Neural crest cell (in vitro differentiated cells): ENCODE measurements around the gene PACC1. TPM values are rescaled to one million over a fixed set of nuclear protein-coding genes. Genes with fewer than 3 reads are reported as not detected.

ENCODE experiments used
- DNase-seq: peaks from one replicate; pipeline ENCODE4 v3.0.0; 2021; ENCODE audit warnings: low read depth, mixed read lengths, low spot score
- H3K27ac Mint-ChIP-seq: one replicate; pipeline ENCODE4 v1.8.0; 2021; ENCODE audit warnings: mild to moderate bottlenecking, mixed read lengths; ENCODE audit not compliant: unreplicated experiment
- H3K27me3 Mint-ChIP-seq: 2 replicates; pipeline ENCODE4 v1.8.0; 2021; ENCODE audit warnings: low read depth, mild to moderate bottlenecking, mixed read lengths
- H3K36me3 Mint-ChIP-seq: 2 replicates; pipeline ENCODE4 v1.8.0; 2021; ENCODE audit warnings: low read depth, mild to moderate bottlenecking, mixed read lengths
- H3K4me1 Mint-ChIP-seq: 2 replicates; pipeline ENCODE4 v1.8.0; 2021; ENCODE audit warnings: mixed read lengths
- H3K4me3 Mint-ChIP-seq: one replicate; pipeline ENCODE4 v1.8.0; 2021; ENCODE audit warnings: mild to moderate bottlenecking, mixed read lengths
- H3K9me3 Mint-ChIP-seq: 2 replicates; pipeline ENCODE4 v1.8.0; 2021; ENCODE audit warnings: mixed read lengths
- total RNA-seq: library from RNA; stranded (reverse); gene quantifications from 2 replicates; pipeline ENCODE4 v1.2.1, GENCODE V29; 2021
- TF ChIP-seq, protein P1 (sequence below): fragments of 200-600 bp; sonication (generic); conservative IDR thresholded peaks from 2 replicates; pipeline ENCODE4 v1.5.0; 2021; ENCODE audit warnings: antibody characterized with exemption, mild to moderate bottlenecking

The PACC1 gene
- total RNA-seq, 1 donor from 2014 or later = 28.3 TPM

DNA sequence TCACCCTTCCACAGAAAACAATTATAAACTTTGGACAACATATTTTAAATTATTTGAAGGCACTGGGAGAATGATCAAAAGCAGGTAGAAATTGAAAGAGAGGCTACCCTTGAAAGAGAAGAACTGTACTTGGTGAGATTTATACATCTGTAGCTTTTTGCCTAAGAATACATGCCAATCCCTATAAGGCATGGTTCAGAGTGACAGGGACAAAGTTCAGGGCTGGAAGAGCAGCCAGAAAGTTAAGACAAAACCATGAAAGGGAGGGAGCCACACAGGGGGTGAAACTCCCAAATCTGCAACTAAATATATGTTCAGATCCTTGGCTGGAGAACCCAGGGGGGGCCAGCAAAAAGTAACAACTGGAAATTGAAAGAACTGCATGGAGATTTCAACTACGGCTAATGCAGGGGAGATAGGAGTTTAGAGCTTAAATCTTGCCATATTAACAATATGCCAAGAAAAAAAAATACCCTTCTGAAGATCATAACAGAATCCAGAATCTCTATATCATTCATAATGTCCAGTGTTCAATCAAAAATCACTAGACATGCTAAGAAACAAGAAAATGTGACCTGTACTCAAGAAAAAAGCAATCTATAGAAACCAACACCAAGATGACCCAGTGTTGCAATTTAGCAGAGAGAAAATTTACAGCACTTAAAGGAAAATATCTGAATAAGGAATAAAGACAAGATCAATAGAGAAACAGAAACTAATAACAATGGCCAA is 25.5 kb downstream of the PACC1 start:
- Mint-ChIP-seq H3K36me3 (peaks cover 72% of the 10 kb centered on the region), H3K4me1 (no peaks in the 10 kb centered on the region), H3K27ac (no peak overlapping the region), H3K27me3 (no peaks in the 10 kb centered on the region), H3K4me3 (no peak overlapping the region), H3K9me3 (peaks cover 16% of the 10 kb centered on the region)
- no peak for DNase-seq
- TF ChIP-seq, protein P1, sequence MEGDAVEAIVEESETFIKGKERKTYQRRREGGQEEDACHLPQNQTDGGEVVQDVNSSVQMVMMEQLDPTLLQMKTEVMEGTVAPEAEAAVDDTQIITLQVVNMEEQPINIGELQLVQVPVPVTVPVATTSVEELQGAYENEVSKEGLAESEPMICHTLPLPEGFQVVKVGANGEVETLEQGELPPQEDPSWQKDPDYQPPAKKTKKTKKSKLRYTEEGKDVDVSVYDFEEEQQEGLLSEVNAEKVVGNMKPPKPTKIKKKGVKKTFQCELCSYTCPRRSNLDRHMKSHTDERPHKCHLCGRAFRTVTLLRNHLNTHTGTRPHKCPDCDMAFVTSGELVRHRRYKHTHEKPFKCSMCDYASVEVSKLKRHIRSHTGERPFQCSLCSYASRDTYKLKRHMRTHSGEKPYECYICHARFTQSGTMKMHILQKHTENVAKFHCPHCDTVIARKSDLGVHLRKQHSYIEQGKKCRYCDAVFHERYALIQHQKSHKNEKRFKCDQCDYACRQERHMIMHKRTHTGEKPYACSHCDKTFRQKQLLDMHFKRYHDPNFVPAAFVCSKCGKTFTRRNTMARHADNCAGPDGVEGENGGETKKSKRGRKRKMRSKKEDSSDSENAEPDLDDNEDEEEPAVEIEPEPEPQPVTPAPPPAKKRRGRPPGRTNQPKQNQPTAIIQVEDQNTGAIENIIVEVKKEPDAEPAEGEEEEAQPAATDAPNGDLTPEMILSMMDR = no peak

- TF ChIP-seq, protein P1 = no peak
- no peak overlapping the region for H3K27ac Mint-ChIP-seq
- no peaks in the 10 kb centered on the region for H3K4me1 Mint-ChIP-seq
- peaks cover 54% of the 10 kb centered on the region for H3K36me3 Mint-ChIP-seq
- H3K27me3 Mint-ChIP-seq = no peaks in the 10 kb centered on the region
- peaks cover 10% of the 10 kb centered on the region for H3K9me3 Mint-ChIP-seq
- no peak for DNase-seq
- no peak overlapping the region for H3K4me3 Mint-ChIP-seq
These were observed 28.7 kb downstream of the PACC1 start for GRCh38 chr1:212386029-212386428.

- peaks cover 30% of the 10 kb centered on the region for H3K36me3 Mint-ChIP-seq
- no peaks in the 10 kb centered on the region for H3K4me1 Mint-ChIP-seq
- H3K4me3 Mint-ChIP-seq = no peak overlapping the region
- no peaks in the 10 kb centered on the region for H3K27me3 Mint-ChIP-seq
- no peak for DNase-seq
- TF ChIP-seq, protein P1 = no peak
- peak overlapping the region; percentile 43 for H3K27ac Mint-ChIP-seq
- no peaks in the 10 kb centered on the region for H3K9me3 Mint-ChIP-seq
These were observed 33.2 kb downstream of the PACC1 start for GRCh38 chr1:212381397-212382035.

DNA sequence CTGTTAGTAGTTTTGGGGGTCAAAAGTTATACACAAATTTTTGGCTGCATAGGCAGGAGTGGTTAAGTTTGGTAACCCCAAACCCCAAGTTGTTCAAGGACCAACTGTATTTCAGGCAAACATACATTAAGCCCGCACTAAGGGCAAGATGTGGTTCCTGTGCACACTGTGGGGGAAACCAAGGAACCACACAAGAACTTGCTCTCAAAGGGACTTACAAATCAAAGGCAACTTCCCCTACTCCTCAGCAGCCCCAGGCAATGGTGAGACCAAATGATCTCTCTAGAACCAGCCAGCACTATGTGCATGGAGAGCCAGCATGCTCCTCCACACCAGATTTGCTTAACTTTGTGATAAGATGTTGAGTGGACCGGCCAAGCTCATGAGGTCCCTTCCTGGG is 35.3 kb downstream of the PACC1 start:
- TF ChIP-seq, protein P1 = no peak
- H3K4me3 Mint-ChIP-seq = no peak overlapping the region
- H3K4me1 Mint-ChIP-seq = no peaks in the 10 kb centered on the region
- H3K9me3 Mint-ChIP-seq = no peaks in the 10 kb centered on the region
- H3K27ac Mint-ChIP-seq = no peak overlapping the region
- no peaks in the 10 kb centered on the region for H3K27me3 Mint-ChIP-seq
- no peak for DNase-seq
- H3K36me3 Mint-ChIP-seq = peaks cover 27% of the 10 kb centered on the region

DNA sequence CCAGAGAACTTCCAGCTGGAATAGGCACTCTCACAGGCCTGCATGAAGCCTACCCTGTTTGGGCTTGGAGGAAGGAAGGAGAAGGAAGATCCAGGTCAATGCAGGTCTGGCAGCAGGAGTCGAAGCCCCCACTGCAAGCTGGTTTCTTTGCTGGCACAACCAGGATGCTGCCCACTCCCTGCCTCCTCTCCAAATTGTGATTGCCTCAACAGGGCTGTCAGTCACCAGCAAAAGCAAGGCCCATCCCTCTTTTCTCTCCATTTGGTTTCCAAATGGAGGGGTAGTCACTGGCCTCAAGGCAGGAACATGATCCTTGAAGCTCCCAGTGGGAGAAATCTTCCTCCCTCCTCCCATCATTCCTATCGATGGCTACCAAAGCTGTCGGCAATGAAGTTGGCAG is 37.0 kb downstream of the PACC1 start:
- TF ChIP-seq, protein P1 = no peak
- H3K9me3 Mint-ChIP-seq = peaks cover 12% of the 10 kb centered on the region
- peaks cover 37% of the 10 kb centered on the region for H3K36me3 Mint-ChIP-seq
- H3K27ac Mint-ChIP-seq = no peak overlapping the region
- no peaks in the 10 kb centered on the region for H3K27me3 Mint-ChIP-seq
- H3K4me3 Mint-ChIP-seq = no peak overlapping the region
- DNase-seq = no peak
- no peaks in the 10 kb centered on the region for H3K4me1 Mint-ChIP-seq
